Left ventricle myocardium inferior (tissue), 1 donor: ENCODE measurements around the gene PSMB11. TPM values are rescaled to one million over a fixed set of nuclear protein-coding genes. Genes with fewer than 3 reads are reported as not detected.

Source experiments
- DNase-seq: peaks from one replicate; pipeline ENCODE4 v3.0.0-alpha.2; 2020
- H3K27ac ChIP-seq: fragments of 200-600 bp; replicated peaks from 2 replicates; pipeline ENCODE4 v1.8.0; 2021
- H3K27me3 ChIP-seq: fragments of 200-600 bp; 2 replicates; pipeline ENCODE4 v1.8.0; 2021; ENCODE audit warnings: low read depth
- H3K36me3 ChIP-seq: fragments of 200-600 bp; 2 replicates; pipeline ENCODE4 v1.8.0; 2021
- H3K4me1 ChIP-seq: fragments of 200-600 bp; 2 replicates; pipeline ENCODE4 v1.8.0; 2021
- H3K4me3 ChIP-seq: fragments of 200-600 bp; 2 replicates; pipeline ENCODE4 v1.8.0; 2021; ENCODE audit warnings: mild to moderate bottlenecking, moderate library complexity
- H3K9me3 ChIP-seq: fragments of 200-600 bp; replicated peaks from 2 replicates; pipeline ENCODE4 v1.8.0; 2021
- intact Hi-C: fragments of 100-400 bp; cut with micrococcal nuclease; formaldehyde crosslinking; loops from one replicate; pipeline ENCODE4 v1.11.0; 2022
- total RNA-seq: library from RNA; stranded (reverse); fragmentation: NEBNext Ultra II Directional; extraction: Animal tissue kit (Norgen Biotek cat#: 25700); gene quantifications from one replicate; pipeline ENCODE4 v1.2.1, GENCODE V29; 2021
- TF ChIP-seq, protein P1 (sequence below): fragments of 200-600 bp; IDR thresholded peaks from 2 replicates; pipeline ENCODE4 v1.8.0; 2021; ENCODE audit warnings: antibody characterized with exemption, mild to moderate bottlenecking, borderline replicate concordance
- donor health status: DM: no; HTN: yes; CAD: no; lungs with severe emphysema.

The PSMB11 gene
- total RNA-seq, 1 donor from 2014 or later, result not detected

DNA sequence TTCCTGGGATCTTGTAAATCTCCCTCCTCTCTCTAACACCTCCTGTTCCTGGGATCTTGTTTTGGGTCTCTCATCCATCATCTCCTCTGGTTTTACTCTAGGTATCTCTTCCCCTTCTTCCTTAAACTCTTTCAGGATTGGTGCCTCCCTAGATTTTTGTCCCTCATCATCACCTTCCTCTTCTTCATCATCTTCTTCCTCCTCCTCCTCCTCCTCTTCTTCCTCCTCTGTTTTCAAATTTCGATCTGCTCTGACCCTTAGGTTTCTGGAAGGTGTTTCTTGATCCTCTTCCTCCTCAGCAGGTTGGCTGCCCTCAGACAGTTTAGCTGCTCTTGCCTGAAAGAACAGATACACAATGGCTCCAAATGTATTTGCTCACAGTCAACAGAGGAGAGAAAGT, 38.5 kb downstream of the PSMB11 start:
- peaks cover 31% of the 10 kb centered on the region for H3K4me1 ChIP-seq
- no peak for DNase-seq
- peaks cover 98% of the 10 kb centered on the region for H3K36me3 ChIP-seq
- no peak overlapping the region for H3K27ac ChIP-seq
- TF ChIP-seq, protein P1, sequence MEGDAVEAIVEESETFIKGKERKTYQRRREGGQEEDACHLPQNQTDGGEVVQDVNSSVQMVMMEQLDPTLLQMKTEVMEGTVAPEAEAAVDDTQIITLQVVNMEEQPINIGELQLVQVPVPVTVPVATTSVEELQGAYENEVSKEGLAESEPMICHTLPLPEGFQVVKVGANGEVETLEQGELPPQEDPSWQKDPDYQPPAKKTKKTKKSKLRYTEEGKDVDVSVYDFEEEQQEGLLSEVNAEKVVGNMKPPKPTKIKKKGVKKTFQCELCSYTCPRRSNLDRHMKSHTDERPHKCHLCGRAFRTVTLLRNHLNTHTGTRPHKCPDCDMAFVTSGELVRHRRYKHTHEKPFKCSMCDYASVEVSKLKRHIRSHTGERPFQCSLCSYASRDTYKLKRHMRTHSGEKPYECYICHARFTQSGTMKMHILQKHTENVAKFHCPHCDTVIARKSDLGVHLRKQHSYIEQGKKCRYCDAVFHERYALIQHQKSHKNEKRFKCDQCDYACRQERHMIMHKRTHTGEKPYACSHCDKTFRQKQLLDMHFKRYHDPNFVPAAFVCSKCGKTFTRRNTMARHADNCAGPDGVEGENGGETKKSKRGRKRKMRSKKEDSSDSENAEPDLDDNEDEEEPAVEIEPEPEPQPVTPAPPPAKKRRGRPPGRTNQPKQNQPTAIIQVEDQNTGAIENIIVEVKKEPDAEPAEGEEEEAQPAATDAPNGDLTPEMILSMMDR, result no peak
- H3K4me3 ChIP-seq, result no peak overlapping the region
- no peaks in the 10 kb centered on the region for H3K27me3 ChIP-seq
- no peaks in the 10 kb centered on the region for H3K9me3 ChIP-seq
- intact Hi-C loops, result no loop called here

- TF ChIP-seq, protein P1, result no peak
- intact Hi-C loops, result no loop called here
- no peak for DNase-seq
- Histone ChIP-seq H3K36me3 (peaks cover 98% of the 10 kb centered on the region), H3K9me3 (no peaks in the 10 kb centered on the region), H3K27ac (no peak overlapping the region), H3K27me3 (no peaks in the 10 kb centered on the region), H3K4me1 (peaks cover 31% of the 10 kb centered on the region), H3K4me3 (no peak overlapping the region)
These were observed 43.4 kb downstream of the PSMB11 start for GRCh38 chr14:23085458-23085857.

DNA sequence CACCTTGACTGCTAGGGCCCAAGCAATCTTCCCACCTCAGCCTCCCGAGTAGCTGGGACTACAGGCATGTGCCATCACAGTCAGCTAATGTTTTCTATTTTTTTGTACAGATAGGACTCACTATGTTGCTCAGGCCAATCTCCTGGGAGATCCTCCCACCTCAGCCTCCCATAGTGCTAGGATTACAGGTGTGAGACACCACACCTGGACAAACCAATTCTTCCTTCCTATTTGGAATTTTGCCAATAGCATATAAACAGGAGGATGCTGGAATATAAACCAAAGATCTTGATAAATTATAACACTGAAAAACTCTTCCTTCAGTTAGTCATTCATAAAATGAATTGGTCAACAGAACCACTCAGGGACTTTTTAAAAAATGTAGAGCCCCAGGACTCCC, 44.6 kb downstream of the PSMB11 start:
- Histone ChIP-seq H3K36me3 (peaks cover 98% of the 10 kb centered on the region), H3K9me3 (no peaks in the 10 kb centered on the region), H3K27me3 (no peaks in the 10 kb centered on the region), H3K27ac (no peak overlapping the region), H3K4me3 (no peak overlapping the region), H3K4me1 (peaks cover 38% of the 10 kb centered on the region)
- no peak for DNase-seq
- TF ChIP-seq, protein P1, result no peak
- intact Hi-C loops, result no loop called here

GRCh38 chr14:23089498-23090253, 47.7 kb downstream of the PSMB11 start:
- DNase-seq, result no peak
- H3K4me3 ChIP-seq, result no peak overlapping the region
- H3K4me1 ChIP-seq, result peaks cover 67% of the 10 kb centered on the region
- H3K9me3 ChIP-seq, result no peaks in the 10 kb centered on the region
- H3K27me3 ChIP-seq, result no peaks in the 10 kb centered on the region
- peaks cover 87% of the 10 kb centered on the region for H3K36me3 ChIP-seq
- no peak overlapping the region for H3K27ac ChIP-seq
- intact Hi-C loops, result no loop called here
- TF ChIP-seq, protein P1, result no peak

DNA sequence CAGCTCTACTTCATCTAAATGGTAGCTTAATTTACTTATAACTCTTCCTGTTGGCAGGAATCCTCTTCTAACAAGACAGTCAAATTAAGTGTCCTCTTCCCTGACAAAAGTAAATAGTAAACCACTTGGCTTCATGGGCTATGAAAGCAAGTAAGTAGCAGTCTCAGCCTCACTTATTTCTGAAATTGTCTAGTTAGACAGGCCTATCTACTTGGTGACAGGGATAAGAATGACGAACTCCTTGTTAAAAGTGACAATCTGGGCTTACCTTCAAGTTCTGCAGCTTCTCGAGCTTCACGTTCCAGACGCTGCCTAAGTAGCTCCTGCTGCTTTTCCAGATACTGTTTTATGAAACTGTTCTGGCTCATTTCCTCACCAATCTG, 48.2 kb downstream of the PSMB11 start:
- Histone ChIP-seq H3K27me3 (no peaks in the 10 kb centered on the region), H3K4me1 (peaks cover 69% of the 10 kb centered on the region), H3K4me3 (no peak overlapping the region), H3K9me3 (no peaks in the 10 kb centered on the region), H3K36me3 (peaks cover 81% of the 10 kb centered on the region), H3K27ac (no peak overlapping the region)
- intact Hi-C loops, result no loop called here
- no peak for DNase-seq
- TF ChIP-seq, protein P1, result no peak
